HG03469 (cell line): ENCODE measurements around the gene CFAP61.

ENCODE experiments used
- ATAC-seq: cut with Tn5 transposase; IDR thresholded peaks from one replicate; pipeline ENCODE4 v1.9.1; 2021; ENCODE audit warnings: mild to moderate bottlenecking, moderate library complexity, moderate number of reproducible peaks; ENCODE audit not compliant: unreplicated experiment

CFAP61 gene

DNA sequence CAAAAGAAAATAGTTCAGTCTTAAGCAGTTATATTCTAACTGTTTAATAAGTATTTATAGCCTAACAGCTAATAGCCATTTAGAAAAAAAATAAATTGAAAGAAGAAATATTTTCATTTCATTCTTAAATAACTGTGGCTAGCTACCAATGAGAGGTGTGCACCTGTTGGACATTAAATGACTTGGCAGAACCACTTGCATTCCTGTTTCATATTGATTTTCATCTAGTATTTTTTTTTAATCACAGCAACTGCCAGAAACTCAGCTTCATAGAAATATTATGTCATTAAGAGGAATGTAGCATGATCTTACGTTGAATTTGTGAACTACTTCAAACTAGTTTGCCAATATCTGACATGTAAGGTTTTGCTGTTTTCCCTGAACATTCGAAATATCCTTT lies 25.0 kb upstream of the CFAP61 start:
- no peak for ATAC-seq

DNA sequence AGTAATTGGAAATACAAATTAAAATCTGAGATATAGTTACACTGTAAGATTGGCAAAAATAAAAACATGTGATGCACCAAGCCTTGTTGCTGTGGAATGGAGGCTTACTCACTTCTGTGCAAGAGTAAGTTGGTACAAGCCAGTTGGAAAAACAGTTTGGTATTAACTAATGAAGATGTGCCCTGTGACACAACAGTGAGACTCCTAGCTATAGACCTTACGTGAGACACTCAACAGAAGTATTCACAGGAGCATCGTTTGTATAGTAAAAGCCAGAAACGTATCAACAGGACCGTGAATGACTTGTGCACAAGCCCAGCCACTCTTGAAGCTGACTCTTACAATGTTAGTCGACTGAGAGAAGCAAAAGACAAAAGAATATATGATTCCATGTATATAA lies 20.5 kb upstream of the CFAP61 start:
- ATAC-seq = no peak

DNA sequence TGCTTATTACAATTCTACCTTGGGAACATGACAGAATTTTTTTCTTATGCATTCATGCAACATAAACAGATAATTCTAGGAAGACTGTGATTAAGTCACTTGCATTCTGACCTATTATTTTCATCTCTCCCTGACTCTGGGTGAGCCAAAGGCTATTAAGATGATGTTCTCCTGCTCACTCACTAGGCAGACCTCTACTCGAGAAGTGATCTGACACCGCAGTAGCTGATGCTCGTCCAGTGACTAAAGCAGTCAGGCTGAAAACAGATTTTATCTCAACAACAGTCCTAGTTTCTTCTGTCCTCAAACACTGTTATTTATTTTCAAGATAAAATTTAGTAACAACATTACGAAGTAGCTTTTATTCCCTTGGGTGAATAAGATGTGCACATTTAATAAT lies 17.8 kb upstream of the CFAP61 start:
- ATAC-seq = no peak

DNA sequence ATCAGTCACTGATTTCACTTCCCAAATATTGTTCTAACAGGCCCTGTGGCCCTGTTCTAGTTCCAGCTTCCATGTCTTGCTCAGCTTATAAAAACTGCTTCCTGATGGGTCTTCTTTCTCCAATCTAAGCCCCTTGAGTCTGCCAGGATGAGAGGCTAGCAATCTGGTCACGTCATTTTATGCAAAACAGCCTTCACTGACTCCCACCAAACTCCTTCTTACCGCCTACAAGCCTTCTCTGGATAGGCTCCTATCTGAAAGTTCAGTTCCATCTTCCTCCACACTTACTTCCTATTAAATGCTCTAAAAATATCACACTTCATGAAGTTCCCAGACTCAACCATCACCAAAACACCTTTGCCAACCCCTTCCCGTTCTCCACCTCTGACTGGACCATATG lies 15.6 kb upstream of the CFAP61 start:
- no peak for ATAC-seq

DNA sequence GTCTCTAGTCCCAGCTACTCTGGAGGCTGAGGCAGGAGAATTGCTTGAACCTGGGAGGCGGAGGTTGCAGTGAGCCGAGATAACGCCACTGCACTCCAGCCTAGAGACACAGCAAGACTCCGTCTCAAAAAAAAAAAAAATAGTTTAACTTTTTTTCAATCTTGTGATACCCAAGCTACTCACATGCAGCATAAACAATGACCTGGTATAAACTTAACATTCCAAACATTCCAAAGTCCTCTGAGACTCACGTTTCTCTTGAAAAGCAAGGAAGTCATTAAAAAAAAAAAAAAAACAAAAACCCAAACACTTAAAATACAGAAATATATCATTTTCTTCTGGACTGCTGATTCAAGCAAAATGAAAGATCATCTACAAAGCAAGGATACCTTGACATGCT lies 14.4 kb upstream of the CFAP61 start:
- ATAC-seq = no peak

DNA sequence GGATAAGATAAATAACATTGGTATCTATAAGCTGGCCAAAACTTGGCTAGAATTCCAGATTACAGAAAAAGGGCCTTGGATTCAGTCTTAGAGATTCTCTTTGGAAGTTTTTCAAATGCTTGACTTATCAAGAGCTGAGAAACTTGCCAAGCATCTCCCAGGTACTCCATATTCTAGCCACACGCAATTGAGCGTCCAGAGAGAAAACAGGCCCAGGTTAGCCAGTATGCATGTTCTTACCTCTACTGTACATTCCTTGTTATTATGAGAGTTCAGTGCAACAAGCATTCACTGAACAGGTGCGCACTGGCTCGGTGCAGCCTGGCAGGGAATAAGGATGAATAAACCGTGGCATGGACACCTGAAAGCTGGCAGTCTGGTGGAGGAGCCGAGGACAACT lies 13.7 kb upstream of the CFAP61 start:
- no peak for ATAC-seq

DNA sequence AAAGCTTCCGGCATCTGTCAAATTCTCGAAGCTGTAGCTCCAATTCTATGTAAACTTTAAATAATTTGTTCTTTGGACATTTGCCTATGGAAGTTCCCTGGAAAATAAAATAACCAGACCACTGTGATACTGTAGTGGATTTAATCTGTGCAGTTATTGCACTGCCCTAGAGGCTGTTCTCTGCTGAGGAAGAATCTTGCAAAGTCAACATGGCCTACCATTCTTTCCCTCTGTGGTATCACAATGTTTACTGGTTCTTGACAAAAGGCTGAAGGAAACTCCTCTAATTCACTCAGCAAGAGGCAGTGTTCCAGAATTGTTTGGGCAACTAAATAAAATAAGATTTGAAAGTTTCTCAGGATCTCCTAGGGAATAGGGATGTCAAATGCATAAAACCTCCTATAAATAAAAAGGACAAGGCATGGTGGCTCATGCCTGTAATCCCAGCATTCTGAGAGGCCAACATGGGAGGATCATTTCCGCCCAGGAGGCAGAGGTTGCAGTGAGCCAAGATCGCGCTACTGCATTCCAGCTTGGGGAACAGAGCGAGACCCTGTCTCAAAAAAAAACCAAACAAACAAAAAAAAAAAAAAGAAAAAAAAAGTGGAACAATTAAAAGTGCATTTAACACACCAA lies 12.5 kb upstream of the CFAP61 start:
- no peak for ATAC-seq

DNA sequence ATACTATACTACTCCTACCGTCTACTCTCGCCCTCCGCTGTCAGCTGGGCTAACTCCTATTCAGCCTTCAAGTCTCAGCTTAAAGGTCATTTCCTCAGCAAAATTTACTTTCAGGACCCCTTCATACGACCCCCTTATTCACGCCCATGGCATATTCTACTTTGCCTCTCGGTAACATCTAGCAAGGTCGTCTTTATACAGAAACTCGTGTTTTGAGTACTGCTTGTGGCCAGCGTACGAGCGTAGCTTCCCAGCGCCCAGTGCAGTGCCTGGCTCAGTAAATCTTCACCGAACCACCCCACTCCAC lies 612 bp upstream of the CFAP61 start:
- ATAC-seq = no peak

DNA sequence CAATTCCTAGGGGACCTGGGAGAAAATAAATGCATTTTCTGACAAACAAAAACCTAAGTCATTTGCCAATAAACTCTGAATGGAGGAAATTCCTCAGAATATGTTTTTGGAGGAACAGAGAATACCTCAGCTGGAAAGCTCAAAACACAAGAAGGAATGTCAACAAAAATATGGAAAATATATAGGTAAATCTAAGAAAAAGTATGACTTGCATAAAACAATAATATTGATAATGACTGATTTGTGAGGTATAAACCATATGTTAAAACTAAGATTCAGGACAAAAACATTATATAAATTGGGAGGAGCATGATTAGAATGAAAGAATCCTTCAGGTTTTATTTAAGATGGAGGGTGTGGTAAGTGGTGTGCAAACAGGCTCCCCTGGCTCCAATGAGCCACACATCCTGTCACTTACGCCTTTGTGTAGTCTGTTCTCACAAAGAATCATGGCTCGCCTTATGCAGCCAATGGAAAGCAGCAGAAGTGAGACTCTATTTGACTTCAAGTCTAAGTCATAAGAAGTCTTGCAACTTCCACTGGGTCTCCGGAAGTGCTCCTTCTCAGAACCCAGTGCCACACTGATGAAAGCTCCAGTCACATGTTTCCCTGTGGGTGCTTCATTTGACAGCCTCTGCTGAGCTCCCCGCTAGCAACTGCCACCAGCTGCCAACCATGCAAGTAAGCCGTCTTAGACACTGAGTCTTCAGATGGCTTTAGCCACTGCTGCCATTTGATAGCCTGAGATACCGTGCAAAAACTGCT lies 8.1 kb downstream of the CFAP61 start:
- ATAC-seq = no peak

DNA sequence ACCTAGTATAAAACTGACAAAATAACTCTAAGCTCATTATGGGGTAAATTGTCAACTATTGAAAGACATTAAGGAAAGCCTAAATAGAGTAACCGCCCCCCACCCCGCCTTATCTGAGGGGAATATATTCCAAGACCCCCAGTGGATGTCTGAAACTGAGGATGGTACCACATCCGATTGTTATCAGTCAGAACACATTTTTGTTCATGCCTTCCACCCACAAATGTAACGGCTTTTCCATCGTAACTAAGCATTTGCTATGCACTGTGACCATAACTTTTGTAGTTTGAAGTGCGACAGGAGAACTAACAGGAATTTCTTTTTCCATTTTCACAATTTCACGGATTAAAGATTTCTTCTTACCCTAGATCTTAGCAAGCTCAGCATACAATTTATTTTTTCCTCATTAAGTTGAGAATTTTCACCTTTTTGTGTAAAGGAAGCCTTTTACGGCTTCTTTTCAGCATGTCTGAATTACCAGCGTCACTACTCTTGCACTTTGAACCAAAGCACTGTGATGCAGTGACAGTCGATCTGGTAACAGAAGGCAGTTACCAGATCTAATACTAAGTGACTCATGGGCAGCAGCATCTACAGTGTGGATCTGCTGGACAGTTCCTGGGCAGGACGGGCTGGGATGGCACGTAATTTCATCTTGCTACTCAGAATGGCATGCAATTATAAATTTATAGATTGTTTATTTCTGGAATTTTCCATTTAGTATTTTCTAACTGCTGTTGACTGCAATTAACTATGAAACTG lies 11.8 kb downstream of the CFAP61 start:
- no peak for ATAC-seq

DNA sequence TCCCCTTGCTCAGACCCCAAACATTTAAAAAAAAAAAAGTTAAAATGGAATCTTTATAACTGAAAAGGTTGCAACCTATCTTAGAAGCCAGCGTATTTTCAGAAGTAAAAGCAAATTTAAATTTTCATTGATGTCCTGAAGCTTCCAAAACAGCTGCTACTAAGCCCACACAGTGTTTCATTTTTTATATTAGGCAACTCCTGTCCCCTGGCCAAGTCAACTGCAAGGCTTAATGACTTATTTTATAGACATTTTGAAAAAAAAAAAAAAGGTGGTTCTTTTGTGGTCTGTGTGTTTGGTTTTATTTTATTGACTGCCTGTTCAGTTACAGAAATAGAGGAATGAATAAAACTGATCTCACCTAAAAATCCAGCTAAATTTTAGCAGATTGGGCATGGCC lies 13.0 kb downstream of the CFAP61 start:
- no peak for ATAC-seq

DNA sequence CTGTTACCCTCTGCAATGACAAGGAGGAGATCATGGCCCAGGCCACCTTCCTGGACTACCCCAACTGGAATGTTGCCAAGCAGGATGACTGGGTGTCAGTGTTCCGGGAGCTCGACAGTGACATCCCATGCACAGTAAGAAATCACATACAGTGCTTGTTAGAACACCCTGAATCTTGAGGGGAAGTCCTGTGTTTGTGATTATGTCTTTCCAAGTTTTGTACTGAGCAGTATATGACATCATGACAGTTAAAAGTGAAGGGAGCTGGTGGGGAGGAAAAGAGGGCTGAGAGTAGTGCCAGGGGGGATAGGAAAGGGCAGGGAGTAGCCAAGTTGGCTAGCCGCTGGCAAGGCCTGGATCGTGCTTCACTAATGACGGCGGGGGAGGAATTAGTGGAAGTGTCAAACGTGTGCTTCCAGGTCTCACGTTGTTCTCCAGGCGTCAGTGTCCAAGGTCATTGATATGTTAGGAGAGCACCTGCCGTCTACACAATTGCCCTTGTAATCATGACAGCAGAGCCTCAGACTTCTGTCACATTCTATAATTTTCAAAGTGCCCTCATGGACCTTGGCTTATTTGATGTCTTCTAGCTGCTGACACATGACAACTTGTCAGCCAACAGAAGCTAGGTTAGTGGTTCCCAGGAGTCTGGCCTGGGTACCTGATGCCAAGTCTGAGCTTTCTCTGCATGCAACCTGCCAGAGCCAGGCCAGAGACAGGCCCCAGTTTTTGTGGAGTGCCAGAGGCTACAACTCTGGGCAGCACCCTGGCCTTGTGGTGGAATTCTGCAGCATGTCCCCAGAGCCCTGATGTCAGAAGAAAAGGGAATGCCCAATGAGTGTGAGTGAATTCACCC lies 18.8 kb downstream of the CFAP61 start:
- no peak for ATAC-seq

DNA sequence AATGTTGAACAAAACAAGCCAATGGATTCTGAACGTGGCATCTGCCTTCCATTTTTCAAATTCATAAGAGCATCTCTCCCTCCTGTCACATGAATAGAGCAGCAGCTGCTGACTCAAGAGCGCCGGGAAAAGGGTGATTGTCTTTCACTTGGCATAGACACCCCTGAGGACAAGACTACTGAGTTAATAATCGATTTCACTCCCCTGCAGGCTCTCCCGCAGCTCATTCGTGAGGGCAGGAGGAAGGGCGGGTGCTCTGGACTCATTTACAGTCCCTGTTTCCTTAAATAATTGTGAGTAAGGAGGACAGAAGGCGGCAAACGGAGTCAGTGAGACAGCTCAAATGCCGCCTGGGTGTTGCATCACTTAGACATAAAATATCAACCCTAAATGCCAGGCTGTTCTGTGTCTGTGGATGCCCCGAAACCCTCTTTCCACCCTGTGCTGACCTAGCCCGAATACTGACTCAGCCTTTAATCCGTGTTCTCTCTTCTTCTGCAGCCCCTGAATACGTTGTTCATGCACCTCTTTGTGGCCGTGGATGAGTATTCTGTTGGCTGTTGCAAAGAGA lies 21.6 kb downstream of the CFAP61 start:
- no peak for ATAC-seq

DNA sequence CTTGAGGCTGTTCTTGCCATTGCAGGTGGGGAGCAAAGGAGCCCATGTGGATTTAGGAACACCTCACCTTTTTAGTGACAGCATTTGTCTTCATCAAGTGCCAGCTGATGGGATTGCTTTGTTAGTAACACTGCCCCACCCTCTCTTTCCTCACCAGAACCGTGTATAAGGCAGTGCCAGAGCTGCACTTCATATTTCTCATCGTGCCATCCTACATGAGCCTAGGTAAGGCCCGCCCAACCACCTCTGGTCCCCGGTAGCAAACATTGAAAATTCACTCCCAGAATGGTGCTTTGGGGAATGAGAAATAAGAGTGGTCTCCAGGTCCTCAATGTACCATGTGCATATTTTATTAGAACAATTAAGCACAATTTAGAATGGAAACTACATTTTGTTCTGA lies 22.7 kb downstream of the CFAP61 start:
- no peak for ATAC-seq

DNA sequence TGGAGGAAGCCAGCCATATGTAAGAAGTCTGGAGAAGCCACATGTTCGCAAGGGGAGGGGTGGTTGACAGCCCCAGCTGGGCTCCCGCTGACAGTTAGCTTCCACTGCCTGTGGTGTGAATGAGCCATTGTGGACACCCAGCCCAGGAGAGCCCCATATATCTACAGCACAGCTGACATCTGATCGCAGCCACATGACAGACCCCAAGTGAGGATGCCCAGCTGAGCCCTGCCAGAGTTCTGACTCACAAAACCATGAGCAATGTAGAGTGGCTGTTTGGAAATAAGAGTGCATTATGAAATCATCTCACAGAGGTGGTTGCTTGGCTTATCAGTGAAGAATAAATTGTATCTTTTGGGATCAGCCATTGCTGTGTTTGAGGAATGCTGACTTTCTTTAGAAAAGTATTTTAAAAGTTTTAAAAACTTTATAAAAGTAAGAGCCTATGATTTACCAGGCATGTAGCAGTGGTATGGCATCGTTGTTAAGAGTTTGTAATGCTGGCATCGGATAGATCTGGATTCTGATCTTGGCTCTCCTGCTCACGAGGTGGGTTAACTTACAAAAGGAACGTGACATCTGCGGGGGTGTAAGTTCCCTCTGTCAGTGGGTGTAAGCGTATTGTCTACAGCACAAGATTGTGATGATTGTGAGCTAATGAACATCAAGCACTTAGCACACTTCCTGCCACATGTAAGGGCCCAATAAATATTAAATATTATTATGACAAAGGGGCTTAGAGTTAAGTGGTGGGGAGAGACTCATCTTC lies 24.1 kb downstream of the CFAP61 start:
- ATAC-seq = no peak

DNA sequence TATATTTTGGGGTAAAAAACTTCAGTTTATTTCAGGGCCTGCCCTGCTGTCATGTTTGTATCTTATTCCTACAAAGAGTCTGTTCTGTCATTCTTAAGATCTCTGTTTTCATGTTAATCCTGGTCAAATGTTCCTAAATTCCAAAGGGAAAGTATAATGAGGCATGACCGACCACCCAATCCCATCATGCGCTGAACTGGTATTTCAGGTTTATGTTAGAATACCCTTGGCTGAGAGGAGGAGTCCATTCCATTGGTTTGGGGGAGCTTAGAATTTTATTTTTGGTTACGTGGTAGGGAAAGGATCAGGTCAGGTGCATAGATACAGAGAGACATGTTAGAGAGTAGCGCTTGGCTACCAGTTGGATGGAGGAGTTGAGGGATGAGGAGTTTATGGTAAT lies 25.7 kb downstream of the CFAP61 start:
- no peak for ATAC-seq

DNA sequence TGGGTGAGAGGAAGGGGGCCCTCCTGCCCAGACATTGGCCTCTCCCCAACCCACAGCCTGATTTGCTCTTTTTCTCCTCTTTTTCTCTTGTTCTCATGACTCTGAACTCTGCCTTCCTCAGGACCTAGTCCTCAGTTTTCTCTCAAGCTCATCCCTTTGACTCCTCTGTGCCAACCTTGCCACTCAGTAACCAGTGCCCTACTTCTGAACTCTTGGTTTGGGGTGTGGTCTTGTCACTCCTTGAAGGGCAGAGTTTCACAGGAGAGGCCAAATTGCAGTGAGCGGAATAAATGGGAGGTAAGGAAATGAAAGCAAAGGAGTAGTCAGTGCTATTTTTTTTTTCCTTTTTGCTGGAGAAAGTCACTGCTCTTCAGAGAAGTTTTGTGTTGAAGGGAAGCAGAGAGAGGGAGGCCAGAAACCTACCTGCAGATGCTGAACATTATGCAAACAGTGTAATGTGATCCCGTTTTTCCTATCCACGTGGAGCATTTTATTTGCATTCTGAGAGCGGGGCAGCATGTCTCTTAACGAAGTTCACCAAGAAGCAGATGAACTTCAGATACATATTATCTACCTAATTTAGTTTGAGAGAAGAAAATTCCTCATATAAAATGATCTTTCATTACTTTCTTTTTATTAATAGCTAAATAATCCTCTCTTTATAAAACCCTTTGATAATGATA lies 26.9 kb downstream of the CFAP61 start:
- no peak for ATAC-seq

DNA sequence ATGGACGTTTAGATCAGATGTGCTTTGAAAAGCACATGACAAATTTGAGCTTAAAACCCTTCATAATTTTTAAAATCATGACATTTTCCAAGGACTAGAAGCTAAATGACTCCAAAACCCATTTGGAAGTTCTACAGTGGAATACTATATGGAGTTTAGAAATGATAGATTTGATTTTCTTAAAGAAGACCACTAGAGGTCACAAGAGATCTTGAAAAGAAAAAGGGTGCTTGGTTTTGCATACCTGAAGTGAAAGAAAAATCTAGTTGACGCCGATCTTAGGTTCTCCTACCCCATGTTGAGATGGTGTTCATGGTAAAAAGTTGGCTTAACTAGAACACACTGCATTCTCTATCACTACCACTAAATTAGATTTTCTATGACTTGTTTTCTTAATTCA lies 31.5 kb downstream of the CFAP61 start:
- peak; percentile 54 for ATAC-seq

DNA sequence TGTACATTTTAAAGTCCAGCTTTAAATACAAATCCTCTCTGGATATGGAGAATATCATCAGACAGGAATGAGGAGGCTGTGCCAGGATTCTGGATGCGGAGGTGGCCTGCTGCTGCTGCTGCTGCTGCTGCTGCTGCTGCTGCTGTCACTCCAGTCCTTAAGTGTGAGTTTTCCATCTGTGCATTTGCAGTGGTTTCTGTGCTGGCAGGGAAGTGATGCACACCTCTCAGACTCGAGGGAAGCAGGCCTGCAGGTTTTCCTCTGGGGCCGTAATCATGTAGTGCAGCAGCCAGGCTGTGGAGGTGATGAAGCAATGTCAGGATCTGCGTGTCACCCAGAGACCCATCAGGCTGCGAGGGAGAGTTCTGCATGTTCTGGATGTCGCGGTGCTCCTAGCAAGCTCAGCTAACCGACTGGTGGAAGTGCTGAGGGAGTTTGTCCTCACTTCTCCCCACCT lies 32.0 kb downstream of the CFAP61 start:
- no peak for ATAC-seq

DNA sequence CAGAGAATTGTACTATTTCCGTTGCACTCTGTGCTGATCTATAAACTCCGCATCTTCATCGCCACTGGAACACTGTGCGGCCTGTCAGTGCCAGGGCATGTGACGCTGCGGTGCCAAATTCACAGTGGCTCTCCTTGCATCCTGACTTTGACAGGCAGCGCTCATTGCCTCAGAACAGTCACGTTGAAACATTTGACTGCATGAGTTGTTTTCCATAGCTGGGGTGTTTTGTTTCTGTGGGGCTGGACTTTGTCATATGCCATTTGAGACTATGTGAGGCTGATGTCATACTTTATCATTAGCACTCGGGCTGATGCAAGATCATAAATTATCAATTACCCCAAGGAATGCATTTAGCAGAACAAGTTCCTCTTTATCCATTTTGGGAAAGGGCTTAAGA lies 32.7 kb downstream of the CFAP61 start:
- no peak for ATAC-seq
